ENCODE results near the gene ORM1.
A peak's percentile ranks its signal among the peaks of the same experiment; 100 is the strongest.

Gene ORM1

DNA sequence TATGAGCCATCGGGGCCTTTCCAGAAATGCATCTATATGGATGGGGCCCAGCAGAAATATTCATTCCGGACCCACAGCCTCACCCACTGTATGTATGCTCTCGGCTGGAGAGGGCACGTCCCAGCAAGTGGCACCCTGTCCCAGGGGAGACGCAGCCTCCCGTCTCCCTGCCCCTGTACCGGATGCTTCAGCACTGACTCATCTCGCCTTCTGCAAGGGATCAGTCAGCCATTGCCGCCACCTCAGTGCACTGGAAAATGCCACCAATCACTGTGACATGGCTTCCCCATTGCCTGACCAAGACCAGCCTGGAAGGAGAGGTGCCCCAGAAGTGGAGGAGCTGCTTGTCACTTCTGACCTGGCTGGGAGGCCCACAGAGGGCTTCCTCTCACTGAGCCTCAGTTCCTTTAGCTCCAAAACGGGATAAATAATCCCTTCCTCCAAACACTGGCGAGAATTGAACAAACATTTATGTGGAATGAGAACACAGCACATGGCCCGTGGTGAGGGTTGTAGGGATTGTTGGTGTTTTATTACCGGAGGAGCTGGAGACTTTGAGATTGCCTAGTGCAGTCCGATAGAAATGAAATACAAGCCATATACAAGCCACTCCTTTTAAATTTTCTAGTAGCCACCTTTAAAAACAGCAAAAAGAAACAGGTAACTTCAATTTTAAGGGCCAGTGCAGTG is 43.9 kb upstream of the ORM1 start:
- no peak overlapping the region for H3K4me3 ChIP-seq (ENCODE audit: low read depth, low read length)
- TF ChIP-seq, protein P1, sequence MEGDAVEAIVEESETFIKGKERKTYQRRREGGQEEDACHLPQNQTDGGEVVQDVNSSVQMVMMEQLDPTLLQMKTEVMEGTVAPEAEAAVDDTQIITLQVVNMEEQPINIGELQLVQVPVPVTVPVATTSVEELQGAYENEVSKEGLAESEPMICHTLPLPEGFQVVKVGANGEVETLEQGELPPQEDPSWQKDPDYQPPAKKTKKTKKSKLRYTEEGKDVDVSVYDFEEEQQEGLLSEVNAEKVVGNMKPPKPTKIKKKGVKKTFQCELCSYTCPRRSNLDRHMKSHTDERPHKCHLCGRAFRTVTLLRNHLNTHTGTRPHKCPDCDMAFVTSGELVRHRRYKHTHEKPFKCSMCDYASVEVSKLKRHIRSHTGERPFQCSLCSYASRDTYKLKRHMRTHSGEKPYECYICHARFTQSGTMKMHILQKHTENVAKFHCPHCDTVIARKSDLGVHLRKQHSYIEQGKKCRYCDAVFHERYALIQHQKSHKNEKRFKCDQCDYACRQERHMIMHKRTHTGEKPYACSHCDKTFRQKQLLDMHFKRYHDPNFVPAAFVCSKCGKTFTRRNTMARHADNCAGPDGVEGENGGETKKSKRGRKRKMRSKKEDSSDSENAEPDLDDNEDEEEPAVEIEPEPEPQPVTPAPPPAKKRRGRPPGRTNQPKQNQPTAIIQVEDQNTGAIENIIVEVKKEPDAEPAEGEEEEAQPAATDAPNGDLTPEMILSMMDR (IDR thresholded peaks at IDR 0.05; ENCODE audit: low read depth, low read length): no peak
- peak; percentile 61 for DNase-seq (ENCODE audit: low read depth, low spot score)
- in situ Hi-C loops (cut with HindIII; ENCODE audit: low sequenced_read_pairs): no loop called here

DNA sequence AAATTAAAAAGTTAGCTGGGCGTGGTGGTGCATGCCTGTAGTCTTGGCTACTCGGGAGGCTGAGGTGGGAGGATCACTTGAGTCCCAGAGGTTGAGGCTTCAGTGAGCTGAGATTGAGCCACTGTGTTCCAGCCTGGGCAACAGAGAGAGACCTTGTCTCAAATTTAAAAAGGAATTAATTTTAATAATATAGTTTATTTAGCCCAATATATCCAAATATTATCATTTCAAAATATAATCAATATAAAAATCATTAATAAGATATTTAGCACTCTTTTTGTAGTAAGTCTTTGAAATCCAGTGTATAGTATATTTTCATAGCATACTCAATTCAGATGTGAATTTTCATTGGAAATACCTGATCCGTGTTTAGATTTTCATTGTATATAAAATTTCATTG is 43.2 kb upstream of the ORM1 start:
- no peak overlapping the region for H3K4me3 ChIP-seq (ENCODE audit: low read depth, low read length)
- in situ Hi-C loops (cut with HindIII; ENCODE audit: low sequenced_read_pairs): no loop called here
- DNase-seq (ENCODE audit: low read depth, low spot score): no peak
- TF ChIP-seq, protein P1 (IDR thresholded peaks at IDR 0.05; ENCODE audit: low read depth, low read length): no peak

DNA sequence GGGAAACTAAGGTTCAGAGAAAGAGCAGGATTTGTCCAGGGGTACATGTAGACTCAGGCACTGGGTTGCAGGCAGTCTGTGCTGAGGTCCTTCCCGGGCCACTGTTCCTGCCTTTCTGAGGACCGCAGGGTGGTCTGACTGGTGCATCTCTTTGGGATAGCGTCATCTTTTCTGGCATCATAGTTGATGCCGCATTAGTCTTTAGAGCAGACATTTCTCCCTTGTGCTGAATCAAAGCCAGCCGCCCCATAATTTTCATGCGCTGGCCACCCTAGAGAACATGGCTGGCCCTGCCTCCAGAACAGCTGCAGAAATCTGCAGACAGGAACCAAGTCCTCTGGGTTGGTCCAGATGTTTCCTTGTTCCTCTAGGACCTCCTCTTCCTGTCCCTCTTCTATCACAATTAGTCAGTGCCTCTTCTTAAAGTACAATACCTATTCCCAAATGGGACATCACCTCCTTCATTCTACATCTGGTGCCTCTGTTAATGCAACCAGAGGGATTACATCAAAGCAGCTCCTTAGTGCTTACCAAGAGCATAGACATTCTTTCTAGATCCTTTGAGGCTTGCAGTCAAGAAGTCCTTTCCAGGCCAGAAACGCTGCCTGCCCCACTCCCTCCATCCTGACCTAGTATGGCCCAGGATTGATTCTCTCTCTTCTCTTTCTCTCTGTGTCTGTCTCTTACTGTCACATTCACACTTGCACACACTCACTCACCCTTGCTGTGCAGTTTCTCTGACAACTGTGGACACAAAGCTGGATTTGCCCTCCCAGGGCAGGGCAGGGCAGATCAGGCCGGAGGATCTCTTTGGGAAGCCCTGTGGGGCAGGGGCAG is 42.0 kb upstream of the ORM1 start:
- TF ChIP-seq, protein P1 (IDR thresholded peaks at IDR 0.05; ENCODE audit: low read depth, low read length): no peak
- no peak for DNase-seq (ENCODE audit: low read depth, low spot score)
- H3K4me3 ChIP-seq (ENCODE audit: low read depth, low read length): no peak overlapping the region
- in situ Hi-C loops (cut with HindIII; ENCODE audit: low sequenced_read_pairs): no loop called here

DNA sequence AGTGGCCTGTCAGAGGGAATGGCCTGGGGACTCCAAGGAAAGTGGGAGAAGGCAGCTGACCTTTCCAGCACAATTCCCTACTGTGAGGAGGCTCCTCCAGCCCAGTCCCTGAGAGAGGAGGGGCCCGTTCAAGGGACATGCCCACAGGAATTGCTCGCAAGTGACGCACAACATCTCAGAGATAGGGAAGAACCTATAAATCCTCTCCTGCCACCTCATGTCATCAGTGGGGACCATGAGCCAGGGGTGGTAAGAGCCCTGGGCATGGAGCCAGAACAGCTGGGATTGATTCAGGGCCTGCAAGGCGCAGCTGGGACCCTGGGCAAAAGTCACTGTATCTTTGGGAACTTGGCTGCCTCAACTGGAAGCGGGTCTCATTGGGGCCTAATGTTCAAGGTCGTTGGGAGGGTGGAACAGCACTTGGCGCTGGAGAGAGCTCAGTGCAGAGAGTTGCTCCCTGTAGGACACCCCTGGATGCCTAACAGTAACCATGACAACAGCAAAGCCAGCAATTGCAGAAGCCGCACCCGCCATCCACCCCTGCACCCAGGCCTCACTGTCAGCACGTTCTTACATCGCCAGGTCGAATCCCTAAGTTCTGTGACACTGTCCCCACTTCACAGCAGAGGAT is 41.3 kb upstream of the ORM1 start:
- peak; percentile 31 for DNase-seq (ENCODE audit: low read depth, low spot score)
- in situ Hi-C loops (cut with HindIII; ENCODE audit: low sequenced_read_pairs): no loop called here
- TF ChIP-seq, protein P1 (IDR thresholded peaks at IDR 0.05; ENCODE audit: low read depth, low read length): no peak

DNA sequence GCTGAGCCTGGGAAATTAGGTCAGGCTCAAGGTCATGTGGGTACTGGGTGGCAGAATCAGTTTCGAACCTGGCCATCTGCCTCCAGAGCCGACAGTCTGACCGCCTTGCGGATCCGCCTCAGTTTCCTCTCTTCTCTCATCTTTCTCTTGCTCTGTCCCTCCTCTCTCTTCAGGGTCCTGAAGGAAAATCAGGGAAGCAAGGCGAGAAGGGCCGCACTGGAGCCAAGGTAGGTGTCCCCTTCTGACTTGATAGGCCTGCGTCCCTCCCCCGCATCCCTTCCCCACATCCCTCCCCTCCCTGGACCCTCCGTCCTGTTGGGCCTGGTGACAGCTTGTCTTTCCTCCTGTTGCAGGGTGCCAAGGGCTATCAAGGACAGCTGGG is 40.8 kb upstream of the ORM1 start:
- H3K4me3 ChIP-seq (ENCODE audit: low read depth, low read length): no peak overlapping the region
- no peak for DNase-seq (ENCODE audit: low read depth, low spot score)
- in situ Hi-C loops (cut with HindIII; ENCODE audit: low sequenced_read_pairs): no loop called here
- TF ChIP-seq, protein P1 (IDR thresholded peaks at IDR 0.05; ENCODE audit: low read depth, low read length): no peak

More for the DNA sequence above, 41.3 kb upstream of the ORM1 start:
- H3K4me3 ChIP-seq (ENCODE audit: low read depth, low read length): no peak overlapping the region

DNA sequence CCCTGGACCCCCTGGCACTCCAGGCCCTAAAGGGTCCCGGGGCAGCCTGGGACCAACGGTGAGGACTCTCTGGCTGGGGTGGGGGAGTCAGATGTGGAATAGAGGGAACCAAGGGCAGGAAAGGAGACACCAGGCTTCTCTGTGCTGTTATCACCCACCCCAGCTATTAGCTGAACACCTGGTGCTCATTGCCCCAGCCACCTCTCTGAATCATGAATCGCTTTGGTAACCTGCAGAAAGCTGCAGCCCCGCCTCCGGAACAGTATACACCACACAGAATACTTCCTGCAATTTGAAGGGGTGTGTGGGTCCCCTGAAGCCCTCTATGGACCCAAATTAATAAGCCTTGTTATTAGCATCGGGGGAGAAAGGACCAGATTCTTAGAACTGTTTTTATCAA is 40.4 kb upstream of the ORM1 start:
- DNase-seq (ENCODE audit: low read depth, low spot score): no peak
- in situ Hi-C loops (cut with HindIII; ENCODE audit: low sequenced_read_pairs): no loop called here
- no peak overlapping the region for H3K4me3 ChIP-seq (ENCODE audit: low read depth, low read length)
- TF ChIP-seq, protein P1 (IDR thresholded peaks at IDR 0.05; ENCODE audit: low read depth, low read length): no peak
